C4-2B (cell line): ENCODE measurements around the gene NUF2.

ENCODE experiments used
- ZFX ChIP-seq: fragments of 450-650 bp; IDR thresholded peaks from 2 replicates; pipeline ENCODE4 v1.6.1; 2017
- TF ChIP-seq, protein P1 (sequence below): fragments of 450-650 bp; conservative IDR thresholded peaks from 2 replicates; pipeline ENCODE4 v1.5.1; 2017; ENCODE audit warnings: mild to moderate bottlenecking

DNA sequence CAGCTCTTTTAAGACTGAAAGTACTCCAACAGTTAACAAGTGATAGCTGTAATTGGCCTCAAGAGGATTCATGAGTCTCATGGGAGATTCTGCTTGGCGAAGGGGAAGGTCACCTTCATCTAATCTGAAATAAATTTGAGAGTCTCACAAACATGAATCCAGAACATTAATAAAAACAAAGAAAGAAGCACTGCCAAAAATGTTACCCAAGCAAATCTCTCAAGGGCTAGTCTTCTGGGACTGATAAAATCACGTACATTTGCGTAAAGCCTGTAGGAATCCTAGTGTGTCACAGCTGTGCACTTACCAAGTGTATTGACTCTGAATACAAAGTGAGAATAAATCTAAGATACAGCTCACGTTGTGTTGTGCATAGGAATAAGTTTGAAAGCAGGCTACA, 21.2 kb upstream of the NUF2 start:
- TF ChIP-seq, protein P1, sequence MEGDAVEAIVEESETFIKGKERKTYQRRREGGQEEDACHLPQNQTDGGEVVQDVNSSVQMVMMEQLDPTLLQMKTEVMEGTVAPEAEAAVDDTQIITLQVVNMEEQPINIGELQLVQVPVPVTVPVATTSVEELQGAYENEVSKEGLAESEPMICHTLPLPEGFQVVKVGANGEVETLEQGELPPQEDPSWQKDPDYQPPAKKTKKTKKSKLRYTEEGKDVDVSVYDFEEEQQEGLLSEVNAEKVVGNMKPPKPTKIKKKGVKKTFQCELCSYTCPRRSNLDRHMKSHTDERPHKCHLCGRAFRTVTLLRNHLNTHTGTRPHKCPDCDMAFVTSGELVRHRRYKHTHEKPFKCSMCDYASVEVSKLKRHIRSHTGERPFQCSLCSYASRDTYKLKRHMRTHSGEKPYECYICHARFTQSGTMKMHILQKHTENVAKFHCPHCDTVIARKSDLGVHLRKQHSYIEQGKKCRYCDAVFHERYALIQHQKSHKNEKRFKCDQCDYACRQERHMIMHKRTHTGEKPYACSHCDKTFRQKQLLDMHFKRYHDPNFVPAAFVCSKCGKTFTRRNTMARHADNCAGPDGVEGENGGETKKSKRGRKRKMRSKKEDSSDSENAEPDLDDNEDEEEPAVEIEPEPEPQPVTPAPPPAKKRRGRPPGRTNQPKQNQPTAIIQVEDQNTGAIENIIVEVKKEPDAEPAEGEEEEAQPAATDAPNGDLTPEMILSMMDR = no peak
- TF ChIP-seq ZFX = no peak
